Frontal cortex (tissue), 4 donors: ENCODE measurements around the gene MDM4. TPM values are rescaled to one million over a fixed set of nuclear protein-coding genes. Genes with fewer than 3 reads are reported as not detected.
A peak's percentile ranks its signal among the peaks of the same experiment; 100 is the strongest.
"Not testable (repeated sequence)": the region's sequence is repeated elsewhere in the genome, so short reads cannot be mapped to it uniquely, and the experiment has no call there.

ENCODE experiments used
- DNase-seq, 2 donors: peaks; one replicate each; pipeline ENCODE4 v3.0.0; 2012; ENCODE audit warnings: low spot score in 2 of 2
- FAIRE-seq: peaks from 2 replicates; lab custom pipeline; 2012; peaks lifted over from hg19 to GRCh38; lab: Jason Lieb, UNC
- total RNA-seq: library from RNA; depleted of rRNA; stranded (reverse); fragments of >200 nt; gene quantifications from one replicate; pipeline ENCODE4 v1.2.3, GENCODE V29; 2014
- donor health status: control.
- donor health status: control.
- donor health status: control.

The MDM4 gene
- total RNA-seq, 1 donor from 2014 or later = 46.9 TPM

DNA sequence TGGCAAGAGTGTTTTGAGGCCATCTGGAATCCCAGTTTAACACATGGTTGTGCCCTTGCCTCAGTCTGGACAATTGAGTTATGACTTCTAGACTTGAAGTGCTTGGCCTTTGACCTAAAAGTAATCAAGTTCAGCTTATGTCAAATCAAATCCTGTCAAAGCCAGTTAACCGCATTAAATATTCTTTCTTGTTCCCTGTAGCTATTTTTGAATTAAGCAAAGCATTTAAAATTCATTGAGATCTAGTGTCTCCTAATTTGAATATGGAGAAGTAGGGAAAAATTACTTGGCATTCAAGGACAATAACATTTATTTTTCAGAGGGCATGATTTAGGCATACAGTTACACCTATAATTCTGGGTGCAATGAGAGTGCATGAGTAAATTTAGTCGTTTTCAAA lies 32.1 kb downstream of the MDM4 start:
- DNase-seq (no peak), FAIRE-seq (no peak)

DNA sequence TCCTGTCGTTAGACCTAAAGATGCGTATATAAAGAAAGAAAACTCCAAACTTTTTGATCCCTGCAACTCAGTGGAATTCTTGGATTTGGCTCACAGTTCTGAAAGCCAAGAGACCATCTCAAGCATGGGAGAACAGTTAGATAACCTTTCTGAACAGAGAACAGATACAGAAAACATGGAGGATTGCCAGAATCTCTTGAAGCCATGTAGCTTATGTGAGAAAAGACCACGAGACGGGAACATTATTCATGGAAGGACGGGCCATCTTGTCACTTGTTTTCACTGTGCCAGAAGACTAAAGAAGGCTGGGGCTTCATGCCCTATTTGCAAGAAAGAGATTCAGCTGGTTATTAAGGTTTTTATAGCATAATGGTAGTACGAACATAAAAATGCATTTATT lies 33.1 kb downstream of the MDM4 start:
- no peak for FAIRE-seq
- DNase-seq = no peak

DNA sequence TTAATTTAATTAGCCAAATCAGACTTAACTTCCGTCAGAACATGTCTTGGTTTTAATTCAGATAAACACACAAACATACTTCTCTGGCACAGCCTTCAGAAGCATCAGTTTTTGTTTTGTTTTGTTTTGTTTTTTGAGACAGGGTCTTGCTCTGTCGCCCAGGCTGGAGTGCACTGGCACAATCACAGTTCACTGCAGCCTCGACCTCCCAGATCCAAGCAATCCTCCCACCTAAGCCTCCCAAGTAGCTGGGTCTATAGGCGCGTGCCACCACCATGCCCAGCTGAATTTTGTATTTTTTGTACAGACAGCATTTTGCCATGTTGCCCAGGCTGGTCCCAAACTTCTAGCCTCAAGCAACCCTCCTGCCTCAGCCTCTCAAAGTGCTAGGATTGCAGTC lies 34.7 kb downstream of the MDM4 start:
- DNase-seq (no peak), FAIRE-seq (no peak)

DNA sequence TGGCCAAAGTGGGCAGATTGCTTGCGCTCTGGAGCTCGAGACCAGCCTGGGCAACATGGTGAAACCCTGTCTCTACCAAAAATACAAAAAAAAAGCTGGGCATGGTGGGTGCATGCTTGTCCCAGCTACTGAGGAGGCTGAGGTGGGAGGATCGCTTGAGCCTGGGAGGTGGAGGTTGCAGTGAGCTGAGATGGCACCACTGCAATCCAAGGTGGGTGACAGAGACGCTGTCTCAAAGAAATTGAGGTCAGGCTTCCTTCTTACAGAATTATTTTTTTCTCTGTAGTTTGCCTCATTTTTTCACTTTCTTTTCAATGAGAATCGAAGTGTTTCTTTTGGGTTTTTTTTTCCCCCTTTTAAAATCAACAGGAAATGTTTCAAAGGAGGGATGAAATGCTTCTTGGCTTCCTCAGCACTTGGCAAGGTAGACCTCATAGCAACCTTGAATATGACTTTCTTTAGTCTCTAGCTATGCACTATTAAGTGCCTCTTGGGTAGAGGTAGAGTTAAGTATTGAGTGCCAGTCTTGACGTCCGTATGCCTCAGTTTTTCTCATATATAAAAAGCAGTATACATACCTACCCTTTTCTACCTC lies 40.3 kb downstream of the MDM4 start:
- DNase-seq = no peak
- FAIRE-seq = no peak

DNA sequence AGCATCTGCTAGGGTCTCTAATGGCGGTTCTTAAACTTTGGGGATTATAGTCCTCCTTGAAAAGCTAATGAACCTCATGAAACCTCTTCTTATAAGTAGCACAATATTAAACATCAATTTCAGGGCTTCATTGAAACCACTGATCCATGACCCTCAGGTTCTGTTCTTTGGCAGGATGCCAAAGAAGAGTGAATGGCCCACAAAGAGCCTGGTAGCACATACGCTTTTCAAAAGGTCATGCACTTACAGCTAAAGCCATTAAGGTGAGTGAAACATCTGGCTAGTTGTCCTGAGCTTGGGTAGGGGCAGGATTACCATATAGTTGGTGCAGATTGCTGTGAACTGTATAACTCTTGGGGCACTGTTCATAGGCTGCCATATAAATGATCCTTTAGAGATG lies 42.3 kb downstream of the MDM4 start:
- no peak for FAIRE-seq
- no peak for DNase-seq

DNA sequence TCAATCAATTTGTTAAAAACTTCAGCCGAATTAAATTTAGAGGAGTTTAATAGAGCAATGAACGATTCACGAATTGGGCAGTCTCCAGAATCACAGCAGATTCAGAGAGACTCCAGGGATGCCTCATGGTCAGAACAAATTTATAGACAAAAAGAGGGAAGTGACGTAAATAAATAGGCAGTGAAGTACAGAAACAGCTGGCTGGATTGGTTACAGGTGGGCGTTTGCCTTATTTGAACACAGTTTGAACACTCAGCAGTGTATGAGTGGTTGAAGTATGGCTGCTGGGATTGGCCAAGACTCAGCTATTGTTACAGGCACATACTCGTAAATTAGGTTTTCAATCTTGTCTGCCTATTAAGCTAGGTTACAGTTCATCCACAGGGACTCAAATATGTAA lies 43.8 kb downstream of the MDM4 start:
- not testable (repeated sequence) for DNase-seq, FAIRE-seq

DNA sequence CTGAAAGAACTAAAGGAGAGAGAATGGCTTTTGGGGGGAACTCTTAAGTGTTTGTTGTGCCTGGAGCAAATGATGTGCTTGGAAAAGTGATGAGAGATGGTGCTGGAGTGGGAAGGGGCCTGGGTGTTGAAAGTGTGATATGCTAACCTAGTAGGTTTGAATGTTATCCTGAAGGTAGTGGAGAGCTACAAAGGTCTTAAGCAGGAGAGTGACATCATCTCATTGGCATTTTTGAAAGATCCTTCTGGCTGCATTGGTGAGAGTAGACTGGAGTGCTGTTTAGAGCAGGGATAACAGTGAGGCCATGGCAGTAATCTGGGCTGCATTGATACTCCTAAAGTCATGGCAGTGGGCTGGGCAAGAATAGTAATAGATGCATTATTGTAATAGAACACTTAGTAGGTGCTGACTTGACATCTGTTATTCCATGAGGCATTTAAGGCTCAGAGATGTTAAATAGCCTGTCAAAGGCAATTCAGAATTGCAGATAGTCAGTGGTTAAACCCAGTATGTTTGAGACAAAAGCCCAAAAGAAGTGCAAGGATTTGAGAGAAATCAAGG lies 44.5 kb downstream of the MDM4 start:
- DNase-seq = no peak
- no peak for FAIRE-seq

DNA sequence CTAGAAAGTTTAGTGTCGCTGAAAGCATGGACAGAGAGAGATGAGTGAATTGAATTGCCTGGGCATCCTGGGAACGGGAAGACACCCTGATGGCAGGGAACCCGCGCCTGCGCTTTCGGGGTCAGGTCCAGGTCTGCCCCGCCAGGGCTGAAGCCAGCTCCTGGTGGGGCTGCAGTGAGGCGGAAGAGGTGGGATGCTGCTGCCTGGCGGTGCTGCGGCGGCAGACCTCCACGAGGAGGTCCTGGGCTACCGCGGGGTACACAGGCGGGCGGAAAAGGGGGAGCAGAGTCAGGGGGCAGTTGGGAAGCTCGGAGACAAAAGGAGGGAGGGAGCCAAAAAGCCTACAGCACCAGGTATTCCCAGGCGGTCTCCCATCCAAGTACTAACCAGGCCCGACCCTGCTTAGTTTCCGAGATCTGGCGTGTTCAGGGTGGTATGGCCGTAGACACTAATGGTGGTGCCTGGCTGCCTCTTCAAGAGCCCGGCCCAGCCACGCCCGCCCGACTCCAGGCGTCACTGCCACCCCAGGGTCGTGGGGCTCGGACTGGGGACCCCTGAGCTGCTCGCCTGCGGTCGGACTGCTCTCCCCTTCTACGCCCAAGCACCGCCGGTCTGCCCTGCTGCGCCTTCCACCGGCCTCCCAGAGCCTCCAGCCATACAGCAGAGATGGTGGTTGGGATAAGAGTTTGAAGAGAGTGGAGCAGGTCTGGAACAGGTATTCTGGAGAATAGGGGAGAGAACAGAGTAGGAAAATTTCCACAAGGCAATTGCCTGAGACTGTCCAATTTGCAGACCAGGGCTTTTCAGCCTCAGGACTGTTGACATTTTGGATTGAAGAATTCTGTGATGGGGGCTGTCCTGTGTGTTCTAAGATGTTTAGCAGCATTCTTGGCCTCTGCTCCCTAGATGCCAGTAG lies 46.1 kb downstream of the MDM4 start:
- FAIRE-seq = no peak
- no peak for DNase-seq

DNA sequence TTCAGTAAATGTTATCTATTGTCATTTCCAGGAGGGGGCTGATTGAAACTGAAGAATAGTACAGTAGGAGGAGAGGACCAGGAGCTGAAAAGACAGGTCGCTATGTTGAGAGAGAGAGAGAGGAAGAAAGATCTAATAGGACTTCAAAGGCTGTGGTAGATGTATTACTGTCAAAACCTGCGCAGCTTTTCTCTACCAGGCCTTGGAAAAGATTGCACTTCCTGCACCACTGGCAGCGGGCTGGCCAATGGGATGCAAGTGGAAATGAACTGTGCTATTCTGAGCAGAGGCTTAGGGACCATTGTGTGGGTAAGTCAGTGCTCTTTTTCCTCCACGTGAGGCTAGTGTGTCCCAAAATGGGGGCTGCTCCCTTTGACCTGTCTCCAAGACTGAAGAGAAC lies 47.1 kb downstream of the MDM4 start:
- DNase-seq (no peak), FAIRE-seq (no peak)

DNA sequence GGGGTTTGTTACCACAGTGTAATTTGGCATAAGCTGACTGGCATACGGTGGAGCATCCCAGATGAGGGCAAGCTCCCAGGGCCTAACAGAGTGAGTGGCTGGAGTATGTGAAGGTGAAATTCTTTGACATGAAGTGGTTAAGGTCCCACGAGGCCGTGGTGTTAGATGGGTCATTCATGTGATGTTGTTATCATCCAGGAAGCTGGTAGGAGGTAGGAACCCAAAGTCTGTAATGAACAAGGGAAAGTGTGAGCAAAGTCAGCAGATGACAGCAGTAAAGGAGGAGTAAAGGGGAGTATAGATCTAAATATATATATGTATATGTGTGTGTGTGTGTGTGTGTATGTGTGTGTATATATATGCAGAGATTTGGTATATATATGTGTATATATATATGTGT lies 47.6 kb downstream of the MDM4 start:
- DNase-seq (no peak), FAIRE-seq (no peak)

DNA sequence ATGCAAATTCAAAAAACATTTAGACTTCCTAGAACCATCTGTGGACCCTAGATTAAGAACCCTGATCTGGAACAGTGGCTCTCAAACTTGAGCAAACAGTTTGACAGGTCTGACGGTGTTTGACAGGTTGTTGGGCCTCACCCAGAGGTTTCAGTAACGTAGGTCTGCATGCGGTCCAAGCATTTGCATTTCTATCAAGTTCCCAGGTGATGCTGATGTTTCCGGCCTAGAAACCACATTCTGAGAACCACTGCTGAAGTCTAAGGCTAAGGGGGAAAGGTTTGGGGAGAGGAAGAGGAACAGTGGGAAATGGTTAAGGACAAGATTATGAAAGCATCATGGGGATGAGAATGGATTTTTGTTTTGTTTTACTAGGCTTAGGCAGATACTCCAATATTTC lies 48.6 kb downstream of the MDM4 start:
- no peak for FAIRE-seq
- no peak for DNase-seq

DNA sequence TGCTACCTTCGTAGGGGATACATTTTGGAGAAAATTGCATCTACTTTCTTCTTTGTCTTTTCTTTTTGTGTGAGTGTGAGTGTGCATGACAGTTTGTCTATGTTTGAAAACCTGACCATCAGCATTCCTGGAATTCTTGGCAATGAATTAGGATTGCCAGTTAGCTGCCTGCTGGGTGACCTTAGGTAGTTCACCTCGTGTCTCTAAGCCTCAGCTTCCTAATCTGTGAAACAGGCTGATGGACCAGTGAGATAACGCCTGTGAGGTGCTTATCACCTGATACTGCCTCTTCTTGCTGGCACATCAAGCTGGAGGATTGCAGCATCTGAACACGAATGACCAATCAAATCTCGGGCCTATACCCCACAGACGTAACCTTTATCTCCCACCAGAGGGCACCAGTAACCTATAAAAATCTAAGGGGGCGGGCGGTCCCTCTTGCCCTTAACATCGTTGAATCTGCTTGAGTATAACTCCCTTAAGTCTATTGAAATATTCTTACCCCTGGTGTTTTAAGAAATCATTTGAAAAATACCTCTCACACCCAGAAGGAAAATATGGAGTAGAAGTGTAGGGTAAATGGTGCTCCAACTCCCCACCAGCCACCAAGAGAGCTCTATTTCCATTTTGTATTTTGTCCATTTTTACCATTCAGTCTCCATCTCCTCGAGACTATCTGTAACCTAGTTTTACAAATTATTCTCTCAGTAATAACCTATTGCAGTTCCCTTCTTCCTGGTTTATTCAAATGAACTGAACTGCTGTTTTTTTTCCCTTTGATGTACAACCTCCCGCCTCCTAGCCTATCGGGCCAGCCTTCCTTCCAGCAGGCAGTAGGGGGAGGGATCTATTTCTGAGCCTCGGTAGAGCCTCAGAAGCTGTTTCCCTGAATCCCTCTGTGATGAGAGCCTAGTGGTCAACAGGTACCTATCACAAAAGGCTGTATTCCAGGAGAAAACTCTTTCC lies 49.7 kb downstream of the MDM4 start:
- DNase-seq = peak; percentile 63 to 76
- FAIRE-seq = no peak

DNA sequence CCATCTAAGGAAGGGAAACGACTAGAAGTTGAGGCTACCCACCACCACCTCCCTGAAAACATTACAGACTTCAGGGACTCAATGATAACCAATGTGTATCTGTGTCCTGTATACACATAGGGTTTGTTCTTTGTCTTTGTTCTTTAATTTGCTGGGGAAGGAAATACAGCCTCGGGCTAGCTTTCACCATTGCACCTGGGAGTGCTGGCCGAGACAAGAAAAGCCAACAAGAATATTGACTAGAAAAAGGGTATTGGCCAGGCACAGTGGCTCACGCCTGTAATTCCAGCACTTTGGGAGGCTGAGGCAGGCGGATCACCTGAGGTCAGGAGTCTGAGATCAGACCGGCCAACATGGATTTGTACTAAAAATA lies 50.4 kb downstream of the MDM4 start:
- DNase-seq (no peak), FAIRE-seq (no peak)

DNA sequence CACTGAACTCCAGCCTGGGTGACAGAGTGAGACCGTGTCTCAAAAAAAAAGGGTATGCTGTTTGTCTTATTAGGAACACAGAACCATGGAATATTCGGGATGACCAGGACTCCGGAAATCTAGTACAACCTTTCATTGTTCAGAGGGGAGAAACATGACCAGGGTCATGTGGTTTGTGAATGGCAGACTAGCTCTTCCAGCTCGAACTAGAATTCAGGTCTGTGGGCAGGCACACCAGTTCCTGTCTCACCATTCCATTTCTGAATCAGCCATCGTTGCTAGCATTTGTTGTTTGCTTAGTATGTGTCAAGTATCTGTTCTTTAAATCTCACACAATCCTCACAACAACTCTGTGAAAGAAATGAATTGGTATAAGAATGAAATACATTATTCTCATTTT lies 50.9 kb downstream of the MDM4 start:
- no peak for DNase-seq
- FAIRE-seq = no peak

DNA sequence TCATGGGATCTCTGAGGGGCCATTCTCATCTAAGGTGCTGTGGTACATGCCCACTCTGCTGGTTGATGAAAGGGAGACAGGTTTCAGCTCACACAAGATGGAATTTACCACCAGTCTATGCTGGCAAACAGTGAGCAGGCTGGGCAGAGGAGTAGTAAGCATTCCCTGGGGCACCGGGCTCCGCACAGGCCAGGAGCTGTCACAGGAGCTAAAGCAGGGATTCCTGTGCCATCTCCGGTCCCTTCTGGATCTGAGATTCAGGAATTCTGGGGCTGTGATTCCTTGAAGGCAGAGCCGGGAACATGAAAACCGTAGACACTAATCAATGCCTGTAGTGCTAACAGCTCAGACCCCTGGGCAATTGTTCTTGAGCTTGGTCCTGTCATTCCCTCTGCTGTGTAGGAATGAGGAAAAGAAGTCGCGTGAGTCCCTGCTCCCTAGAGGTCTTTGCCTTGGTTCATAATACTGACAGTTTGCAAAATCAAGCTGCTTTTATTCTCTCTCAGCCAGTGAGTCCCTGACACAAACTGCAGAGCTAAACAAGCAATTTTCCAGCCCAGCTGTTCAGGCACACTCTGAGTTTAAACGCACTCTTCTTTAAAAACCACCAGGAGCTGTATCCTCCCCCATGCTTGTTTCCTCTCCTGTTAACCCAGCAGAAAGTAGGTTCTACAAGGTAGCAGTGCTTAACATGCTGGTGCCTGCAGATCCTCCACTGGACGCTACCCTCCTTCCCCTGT lies 52.5 kb downstream of the MDM4 start:
- no peak for FAIRE-seq

DNA sequence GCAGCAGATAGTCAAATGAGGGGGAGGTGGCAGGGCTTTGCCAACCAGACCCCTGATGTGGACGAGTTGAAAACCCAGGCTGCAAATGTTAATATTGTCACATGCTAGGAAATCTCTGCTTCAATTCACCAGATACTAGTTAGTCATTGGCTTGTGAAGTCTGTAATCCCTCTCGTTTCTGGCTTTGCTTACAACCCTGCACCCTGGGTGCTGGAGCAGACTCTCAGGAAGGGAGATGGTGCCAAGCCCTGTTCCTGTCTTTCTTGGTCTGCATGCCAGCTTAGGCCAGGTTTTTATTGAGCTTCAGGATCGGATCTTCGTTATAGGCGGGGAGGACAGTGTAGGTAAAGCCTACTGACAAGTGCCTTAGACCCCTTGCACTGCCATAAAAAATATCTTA lies 53.3 kb downstream of the MDM4 start:
- FAIRE-seq = no peak
- no peak for DNase-seq

More for the DNA sequence above, 52.5 kb downstream of the MDM4 start:
- DNase-seq = no peak

DNA sequence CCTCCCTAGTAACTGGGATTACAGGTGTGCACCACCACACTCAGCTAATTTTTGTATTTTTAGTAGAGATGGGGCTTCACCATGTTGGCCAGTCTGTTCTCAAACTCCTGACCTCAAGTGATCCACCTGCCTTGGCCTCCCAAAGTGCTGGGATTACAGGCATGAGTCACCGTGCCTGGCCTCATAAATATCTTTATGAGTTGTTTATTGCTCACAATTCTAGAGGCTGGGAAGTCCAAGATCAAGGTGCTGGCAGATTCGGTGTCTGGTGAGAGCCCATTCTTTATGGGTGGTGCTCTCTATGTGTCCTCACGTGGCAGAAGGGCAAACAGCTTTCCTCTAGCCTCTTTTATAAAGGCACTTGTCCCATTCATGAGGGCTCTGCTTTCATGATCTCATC lies 53.8 kb downstream of the MDM4 start:
- not testable (repeated sequence) for DNase-seq, FAIRE-seq

DNA sequence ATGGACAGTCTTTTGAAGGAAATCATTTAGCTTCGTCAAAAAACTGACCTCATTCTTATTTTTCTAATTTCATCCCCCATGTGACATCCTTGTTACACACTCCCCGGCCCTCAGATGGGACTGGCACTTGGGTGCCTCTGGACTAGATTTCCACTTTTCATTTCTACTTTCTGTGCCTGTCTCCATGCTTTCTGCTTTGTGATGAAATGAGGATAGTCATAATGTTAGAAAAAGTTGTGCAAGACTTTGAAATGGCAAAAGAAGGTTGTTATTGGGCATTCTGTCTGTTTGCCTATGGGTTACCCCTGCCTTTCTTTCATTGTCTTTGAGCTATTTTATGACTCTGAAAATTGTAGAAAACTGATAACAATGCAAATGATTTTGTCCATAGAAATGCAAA lies 54.9 kb downstream of the MDM4 start:
- no peak for DNase-seq
- FAIRE-seq = no peak

DNA sequence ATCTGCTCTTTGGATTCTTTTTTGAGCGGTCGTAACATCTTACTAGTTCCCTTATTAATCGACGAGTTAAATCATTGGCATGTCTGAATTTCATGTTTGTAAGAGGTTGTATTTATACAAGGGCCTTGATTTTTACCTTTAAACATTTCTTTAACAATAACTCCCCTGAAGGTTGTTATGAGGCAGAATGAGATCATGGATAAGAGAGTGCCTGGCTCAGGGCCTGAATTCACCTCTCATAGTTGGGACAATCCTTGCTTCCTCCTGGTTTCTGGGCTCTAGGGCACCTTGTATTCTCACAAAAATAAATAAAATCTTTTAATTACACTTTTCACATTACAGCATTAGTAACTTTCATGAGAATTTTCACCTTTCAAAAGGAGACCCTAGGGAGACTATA lies 55.4 kb downstream of the MDM4 start:
- DNase-seq (no peak), FAIRE-seq (no peak)
